ENCODE data around the gene RPA1. TPM values are rescaled to one million over a fixed set of nuclear protein-coding genes. Genes with fewer than 3 reads are reported as not detected.

The RPA1 gene
- total and polyA plus RNA-seq, 2 experiments from 2014 or later, result 15.2 to 33.6 TPM

DNA sequence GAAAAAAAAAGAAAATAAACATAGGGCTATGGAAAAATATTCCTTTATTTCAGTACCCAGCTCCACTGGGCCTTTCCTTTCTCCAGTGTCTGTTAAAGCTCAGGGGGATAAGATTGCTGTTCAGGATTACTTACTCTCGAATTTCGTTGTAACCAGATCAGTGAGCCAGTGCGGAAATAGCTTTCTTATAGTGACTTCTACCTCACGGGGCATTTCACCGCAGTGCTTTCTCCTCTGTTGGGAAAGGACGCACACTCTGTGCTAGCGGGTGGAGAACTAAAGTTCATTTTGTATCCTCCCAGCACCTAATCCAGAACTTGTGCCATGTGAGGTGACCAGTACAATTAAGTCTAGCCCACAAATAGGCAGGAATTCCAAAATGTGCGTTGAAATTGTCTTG, 38.3 kb downstream of the RPA1 start:
- no peaks in the 10 kb centered on the region for H3K4me1 ChIP-seq (ENCODE audit: insufficient read depth)
- H3K27me3 ChIP-seq, result no peaks in the 10 kb centered on the region
- H3K9me2 ChIP-seq (replicated peaks; ENCODE audit: insufficient read depth), result no peaks in the 10 kb centered on the region
- no peaks in the 10 kb centered on the region for H4K20me1 ChIP-seq (ENCODE audit: insufficient read depth, poor library complexity, severe bottlenecking)
- H2AFZ ChIP-seq, result no peak overlapping the region
- no peak overlapping the region for H3K4me2 ChIP-seq
- TF ChIP-seq EZH2 (IDR thresholded peaks at IDR 0.05; ENCODE audit: borderline replicate concordance) (no peak), EZH2phosphoT487 (IDR thresholded peaks at IDR 0.05; ENCODE audit: low read depth, severe bottlenecking, unreplicated experiment) (no peak)
- no peaks in the 10 kb centered on the region for H3K9me3 ChIP-seq (ENCODE audit: low read depth)
- H3K36me3 ChIP-seq (replicated peaks; ENCODE audit: insufficient read depth, low read depth), result no peaks in the 10 kb centered on the region
- no peak overlapping the region for H3K4me3 ChIP-seq
- DNase-seq (ENCODE audit: low spot score), result no peak
- no peak overlapping the region for H3K27ac ChIP-seq
- no peaks in the 10 kb centered on the region for H3K79me2 ChIP-seq
- WGBS (ENCODE audit: low lambda C conversion rate, missing lambda C conversion rate), result 92% methylated on average over 8 of the region's 8 CpGs

- Histone ChIP-seq H3K4me3 (no peak overlapping the region), H2AFZ (no peak overlapping the region), H3K9me2 (replicated peaks; ENCODE audit: insufficient read depth) (no peaks in the 10 kb centered on the region), H3K36me3 (replicated peaks; ENCODE audit: insufficient read depth, low read depth) (no peaks in the 10 kb centered on the region), H3K4me1 (ENCODE audit: insufficient read depth) (no peaks in the 10 kb centered on the region), H3K4me2 (no peak overlapping the region), H4K20me1 (ENCODE audit: insufficient read depth, poor library complexity, severe bottlenecking) (no peaks in the 10 kb centered on the region), H3K27me3 (no peaks in the 10 kb centered on the region), H3K9me3 (ENCODE audit: low read depth) (no peaks in the 10 kb centered on the region), H3K27ac (no peak overlapping the region), H3K79me2 (no peaks in the 10 kb centered on the region)
- TF ChIP-seq, protein P1, sequence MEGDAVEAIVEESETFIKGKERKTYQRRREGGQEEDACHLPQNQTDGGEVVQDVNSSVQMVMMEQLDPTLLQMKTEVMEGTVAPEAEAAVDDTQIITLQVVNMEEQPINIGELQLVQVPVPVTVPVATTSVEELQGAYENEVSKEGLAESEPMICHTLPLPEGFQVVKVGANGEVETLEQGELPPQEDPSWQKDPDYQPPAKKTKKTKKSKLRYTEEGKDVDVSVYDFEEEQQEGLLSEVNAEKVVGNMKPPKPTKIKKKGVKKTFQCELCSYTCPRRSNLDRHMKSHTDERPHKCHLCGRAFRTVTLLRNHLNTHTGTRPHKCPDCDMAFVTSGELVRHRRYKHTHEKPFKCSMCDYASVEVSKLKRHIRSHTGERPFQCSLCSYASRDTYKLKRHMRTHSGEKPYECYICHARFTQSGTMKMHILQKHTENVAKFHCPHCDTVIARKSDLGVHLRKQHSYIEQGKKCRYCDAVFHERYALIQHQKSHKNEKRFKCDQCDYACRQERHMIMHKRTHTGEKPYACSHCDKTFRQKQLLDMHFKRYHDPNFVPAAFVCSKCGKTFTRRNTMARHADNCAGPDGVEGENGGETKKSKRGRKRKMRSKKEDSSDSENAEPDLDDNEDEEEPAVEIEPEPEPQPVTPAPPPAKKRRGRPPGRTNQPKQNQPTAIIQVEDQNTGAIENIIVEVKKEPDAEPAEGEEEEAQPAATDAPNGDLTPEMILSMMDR (IDR thresholded peaks at IDR 0.05; ENCODE audit: poor library complexity), result no peak
- TF ChIP-seq EZH2phosphoT487 (IDR thresholded peaks at IDR 0.05; ENCODE audit: low read depth, severe bottlenecking, unreplicated experiment) (no peak), EZH2 (IDR thresholded peaks at IDR 0.05; ENCODE audit: borderline replicate concordance) (no peak)
- WGBS (ENCODE audit: low lambda C conversion rate, missing lambda C conversion rate), result 91% methylated on average over 3 of the region's 3 CpGs
- DNase-seq (ENCODE audit: low spot score), result no peak
Observed at GRCh38 chr17:1870592-1870991, 40.8 kb downstream of the RPA1 start.

GRCh38 chr17:1871756-1872155, 42.0 kb downstream of the RPA1 start:
- H3K27ac ChIP-seq, result no peak overlapping the region
- DNase-seq (ENCODE audit: low spot score), result no peak
- H3K4me3 ChIP-seq, result no peak overlapping the region
- WGBS (ENCODE audit: low lambda C conversion rate, missing lambda C conversion rate), result 95% methylated on average over 5 of the region's 5 CpGs
- no peaks in the 10 kb centered on the region for H4K20me1 ChIP-seq (ENCODE audit: insufficient read depth, poor library complexity, severe bottlenecking)
- H3K4me2 ChIP-seq, result no peak overlapping the region
- no peaks in the 10 kb centered on the region for H3K79me2 ChIP-seq
- H3K4me1 ChIP-seq (ENCODE audit: insufficient read depth), result no peaks in the 10 kb centered on the region
- no peaks in the 10 kb centered on the region for H3K27me3 ChIP-seq
- H3K9me3 ChIP-seq (ENCODE audit: low read depth), result no peaks in the 10 kb centered on the region
- H3K9me2 ChIP-seq (replicated peaks; ENCODE audit: insufficient read depth), result no peaks in the 10 kb centered on the region
- no peaks in the 10 kb centered on the region for H3K36me3 ChIP-seq (replicated peaks; ENCODE audit: insufficient read depth, low read depth)
- TF ChIP-seq, protein P1 (IDR thresholded peaks at IDR 0.05; ENCODE audit: poor library complexity), result no peak
- TF ChIP-seq EZH2phosphoT487 (IDR thresholded peaks at IDR 0.05; ENCODE audit: low read depth, severe bottlenecking, unreplicated experiment), result no peak
- no peak for TF ChIP-seq EZH2 (IDR thresholded peaks at IDR 0.05; ENCODE audit: borderline replicate concordance)
- H2AFZ ChIP-seq, result no peak overlapping the region

DNA sequence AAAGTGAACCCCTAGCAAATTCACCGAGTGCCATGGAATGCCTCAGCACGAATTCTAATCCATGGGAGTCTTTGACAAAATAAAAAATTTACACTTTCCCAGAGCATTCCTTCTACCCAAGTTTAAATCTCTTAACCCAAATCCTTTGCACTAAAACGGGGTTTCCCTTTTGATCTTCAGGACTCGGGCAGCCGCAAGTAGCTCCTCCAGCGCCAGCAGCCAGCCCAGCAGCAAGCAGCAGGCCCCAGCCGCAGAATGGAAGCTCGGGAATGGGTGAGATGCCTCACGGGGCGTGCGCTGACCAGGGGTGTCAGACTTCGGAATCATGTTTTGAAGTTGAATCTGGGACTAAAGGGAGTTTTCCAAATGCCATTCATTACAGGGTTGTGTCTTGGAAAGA, 42.4 kb downstream of the RPA1 start:
- H3K9me3 ChIP-seq (ENCODE audit: low read depth), result no peaks in the 10 kb centered on the region
- TF ChIP-seq EZH2 (IDR thresholded peaks at IDR 0.05; ENCODE audit: borderline replicate concordance) (no peak), EZH2phosphoT487 (IDR thresholded peaks at IDR 0.05; ENCODE audit: low read depth, severe bottlenecking, unreplicated experiment) (no peak)
- TF ChIP-seq, protein P1 (IDR thresholded peaks at IDR 0.05; ENCODE audit: poor library complexity), result no peak
- H4K20me1 ChIP-seq (ENCODE audit: insufficient read depth, poor library complexity, severe bottlenecking), result no peaks in the 10 kb centered on the region
- DNase-seq (ENCODE audit: low spot score), result no peak
- no peaks in the 10 kb centered on the region for H3K36me3 ChIP-seq (replicated peaks; ENCODE audit: insufficient read depth, low read depth)
- H3K4me1 ChIP-seq (ENCODE audit: insufficient read depth), result no peaks in the 10 kb centered on the region
- H3K9me2 ChIP-seq (replicated peaks; ENCODE audit: insufficient read depth), result no peaks in the 10 kb centered on the region
- H3K4me2 ChIP-seq, result no peak overlapping the region
- 96% methylated on average over 12 of the region's 12 CpGs for WGBS (ENCODE audit: low lambda C conversion rate, missing lambda C conversion rate)
- H3K27me3 ChIP-seq, result no peaks in the 10 kb centered on the region
- no peak overlapping the region for H3K4me3 ChIP-seq
- no peak overlapping the region for H3K27ac ChIP-seq
- H3K79me2 ChIP-seq, result no peaks in the 10 kb centered on the region
- no peak overlapping the region for H2AFZ ChIP-seq
